Measurements from ENCODE around the gene MSMO1.

GRCh38 chr4:165299399-165300060 lies 27.9 kb upstream of the MSMO1 start:
- TF ChIP-seq, protein P1, sequence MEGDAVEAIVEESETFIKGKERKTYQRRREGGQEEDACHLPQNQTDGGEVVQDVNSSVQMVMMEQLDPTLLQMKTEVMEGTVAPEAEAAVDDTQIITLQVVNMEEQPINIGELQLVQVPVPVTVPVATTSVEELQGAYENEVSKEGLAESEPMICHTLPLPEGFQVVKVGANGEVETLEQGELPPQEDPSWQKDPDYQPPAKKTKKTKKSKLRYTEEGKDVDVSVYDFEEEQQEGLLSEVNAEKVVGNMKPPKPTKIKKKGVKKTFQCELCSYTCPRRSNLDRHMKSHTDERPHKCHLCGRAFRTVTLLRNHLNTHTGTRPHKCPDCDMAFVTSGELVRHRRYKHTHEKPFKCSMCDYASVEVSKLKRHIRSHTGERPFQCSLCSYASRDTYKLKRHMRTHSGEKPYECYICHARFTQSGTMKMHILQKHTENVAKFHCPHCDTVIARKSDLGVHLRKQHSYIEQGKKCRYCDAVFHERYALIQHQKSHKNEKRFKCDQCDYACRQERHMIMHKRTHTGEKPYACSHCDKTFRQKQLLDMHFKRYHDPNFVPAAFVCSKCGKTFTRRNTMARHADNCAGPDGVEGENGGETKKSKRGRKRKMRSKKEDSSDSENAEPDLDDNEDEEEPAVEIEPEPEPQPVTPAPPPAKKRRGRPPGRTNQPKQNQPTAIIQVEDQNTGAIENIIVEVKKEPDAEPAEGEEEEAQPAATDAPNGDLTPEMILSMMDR (IDR thresholded peaks at IDR 0.05): no peak
- no peak for TF ChIP-seq EZH2 (IDR thresholded peaks at IDR 0.05; ENCODE audit: borderline replicate concordance, insufficient read depth, low read depth, low read length, poor library complexity, severe bottlenecking)

Measured in B cell (primary cell).